ENCODE data around the gene ZDHHC23.

ZDHHC23 gene

DNA sequence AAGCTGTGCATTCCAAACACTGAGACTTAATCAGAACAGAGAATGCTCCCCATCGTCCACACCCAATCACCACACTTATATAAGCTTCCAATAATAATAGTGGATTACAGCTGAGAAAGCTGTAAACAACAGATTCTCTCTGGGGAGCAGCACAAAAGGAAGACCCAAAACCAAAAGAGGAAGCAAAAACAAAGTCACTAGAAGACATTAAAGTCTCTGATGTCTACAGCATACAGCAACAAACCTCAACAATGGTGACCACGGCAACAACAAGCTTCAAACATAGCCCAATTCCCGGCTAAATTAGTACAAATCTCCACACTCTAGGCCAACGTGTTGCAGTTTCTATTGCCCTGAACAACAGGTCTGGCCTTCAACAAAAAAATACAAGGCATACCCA lies 37.7 kb downstream of the ZDHHC23 start:
- no peaks in the 10 kb centered on the region for H4K20me1 ChIP-seq (ENCODE audit: insufficient read depth)
- TF ChIP-seq, protein P1, sequence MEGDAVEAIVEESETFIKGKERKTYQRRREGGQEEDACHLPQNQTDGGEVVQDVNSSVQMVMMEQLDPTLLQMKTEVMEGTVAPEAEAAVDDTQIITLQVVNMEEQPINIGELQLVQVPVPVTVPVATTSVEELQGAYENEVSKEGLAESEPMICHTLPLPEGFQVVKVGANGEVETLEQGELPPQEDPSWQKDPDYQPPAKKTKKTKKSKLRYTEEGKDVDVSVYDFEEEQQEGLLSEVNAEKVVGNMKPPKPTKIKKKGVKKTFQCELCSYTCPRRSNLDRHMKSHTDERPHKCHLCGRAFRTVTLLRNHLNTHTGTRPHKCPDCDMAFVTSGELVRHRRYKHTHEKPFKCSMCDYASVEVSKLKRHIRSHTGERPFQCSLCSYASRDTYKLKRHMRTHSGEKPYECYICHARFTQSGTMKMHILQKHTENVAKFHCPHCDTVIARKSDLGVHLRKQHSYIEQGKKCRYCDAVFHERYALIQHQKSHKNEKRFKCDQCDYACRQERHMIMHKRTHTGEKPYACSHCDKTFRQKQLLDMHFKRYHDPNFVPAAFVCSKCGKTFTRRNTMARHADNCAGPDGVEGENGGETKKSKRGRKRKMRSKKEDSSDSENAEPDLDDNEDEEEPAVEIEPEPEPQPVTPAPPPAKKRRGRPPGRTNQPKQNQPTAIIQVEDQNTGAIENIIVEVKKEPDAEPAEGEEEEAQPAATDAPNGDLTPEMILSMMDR (conservative IDR thresholded peaks at IDR 0.05; ENCODE audit: low read depth, low read length) = no peak
- no peaks in the 10 kb centered on the region for H3K27me3 ChIP-seq (ENCODE audit: insufficient read depth, low read depth)
- H3K4me1 ChIP-seq (ENCODE audit: low read depth, poor library complexity, severe bottlenecking) = no peaks in the 10 kb centered on the region
- H3K4me2 ChIP-seq = no peak overlapping the region
- H2AFZ ChIP-seq (ENCODE audit: low read depth) = no peak overlapping the region
- H3K36me3 ChIP-seq (ENCODE audit: insufficient read depth) = no peaks in the 10 kb centered on the region
- no peak overlapping the region for H3K4me3 ChIP-seq (IDR thresholded peaks at IDR 0.05; ENCODE audit: insufficient read depth, low read depth, low read length)
- no peak overlapping the region for H3K27ac ChIP-seq
- H3K9ac ChIP-seq = no peak overlapping the region
- no peaks in the 10 kb centered on the region for H3K79me2 ChIP-seq (ENCODE audit: insufficient read depth, low read depth)

DNA sequence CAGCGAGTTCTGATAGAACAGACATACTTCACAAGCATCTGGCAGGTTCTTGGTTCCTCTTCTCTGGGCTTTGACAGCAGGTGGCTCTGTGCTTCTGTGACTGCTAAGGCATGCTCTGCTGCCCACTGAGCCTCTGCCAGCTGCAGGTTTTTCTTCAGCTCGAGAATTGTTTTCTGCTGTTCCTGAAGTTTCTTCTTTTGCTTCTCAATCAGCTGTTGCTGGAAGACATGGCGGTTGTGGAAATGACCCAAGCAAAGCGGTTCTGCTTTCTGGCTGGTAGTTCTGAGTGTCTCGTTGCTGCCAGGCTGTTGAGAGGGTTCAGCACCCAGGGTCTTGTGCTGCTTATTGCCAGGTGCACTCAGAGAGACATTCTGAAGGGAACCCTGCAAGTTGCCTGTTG lies 57.7 kb downstream of the ZDHHC23 start:
- Histone ChIP-seq H3K27me3 (ENCODE audit: insufficient read depth, low read depth) (no peaks in the 10 kb centered on the region), H3K79me2 (ENCODE audit: insufficient read depth, low read depth) (no peaks in the 10 kb centered on the region), H3K4me3 (IDR thresholded peaks at IDR 0.05; ENCODE audit: insufficient read depth, low read depth, low read length) (no peak overlapping the region), H3K27ac (no peak overlapping the region), H3K4me2 (no peak overlapping the region), H3K9ac (no peak overlapping the region), H2AFZ (ENCODE audit: low read depth) (no peak overlapping the region), H4K20me1 (ENCODE audit: insufficient read depth) (no peaks in the 10 kb centered on the region; the same call in 1 of the 2 replicates), H3K4me1 (ENCODE audit: low read depth, poor library complexity, severe bottlenecking) (no peaks in the 10 kb centered on the region), H3K36me3 (ENCODE audit: insufficient read depth) (no peaks in the 10 kb centered on the region; the same call in 1 of the 2 replicates)
- TF ChIP-seq, protein P1 (conservative IDR thresholded peaks at IDR 0.05; ENCODE audit: low read depth, low read length) = no peak

DNA sequence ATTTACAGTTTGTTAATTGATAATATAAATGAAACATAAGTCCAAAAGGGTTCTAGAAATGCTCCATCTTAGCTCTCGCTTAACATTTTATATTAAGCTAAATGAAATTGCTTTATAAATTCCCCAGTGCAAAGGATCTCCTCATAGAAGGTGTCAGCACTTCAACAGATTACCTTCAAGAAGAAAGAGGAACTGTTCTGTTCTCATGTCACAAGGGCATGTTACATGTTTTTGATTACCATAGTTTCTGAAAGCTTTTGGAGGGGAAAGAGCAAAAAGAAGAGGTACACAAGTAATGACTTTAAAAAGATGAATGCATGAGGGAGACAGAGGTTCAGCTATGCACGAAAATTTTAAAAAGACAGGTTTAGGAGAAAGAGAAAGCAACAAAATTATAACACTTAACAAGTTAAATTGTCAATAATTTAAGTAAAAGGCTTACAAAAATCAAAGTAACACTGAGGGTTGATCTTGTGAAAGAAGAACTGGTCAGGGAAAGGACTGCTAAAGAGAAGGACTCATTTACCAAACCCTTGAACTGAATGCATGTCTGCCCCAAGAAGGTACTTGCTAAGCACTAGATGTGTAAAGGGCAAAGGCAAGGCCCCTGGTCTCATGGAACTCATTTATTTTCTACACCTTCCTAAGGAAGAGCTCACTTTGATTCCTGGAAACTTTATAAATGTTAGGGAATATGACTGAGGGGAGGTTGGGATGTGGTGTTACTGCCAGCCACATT lies 63.4 kb downstream of the ZDHHC23 start:
- Histone ChIP-seq H3K4me1 (ENCODE audit: low read depth, poor library complexity, severe bottlenecking) (no peaks in the 10 kb centered on the region), H3K36me3 (ENCODE audit: insufficient read depth) (no peaks in the 10 kb centered on the region; the same call in 1 of the 2 replicates)

More for the DNA sequence above, 63.4 kb downstream of the ZDHHC23 start:
- Histone ChIP-seq H3K27me3 (ENCODE audit: insufficient read depth, low read depth) (no peaks in the 10 kb centered on the region), H3K4me2 (no peak overlapping the region), H3K27ac (no peak overlapping the region), H2AFZ (ENCODE audit: low read depth) (no peak overlapping the region), H3K79me2 (ENCODE audit: insufficient read depth, low read depth) (no peaks in the 10 kb centered on the region), H4K20me1 (ENCODE audit: insufficient read depth) (no peaks in the 10 kb centered on the region), H3K9ac (no peak overlapping the region), H3K4me3 (IDR thresholded peaks at IDR 0.05; ENCODE audit: insufficient read depth, low read depth, low read length) (no peak overlapping the region)
- TF ChIP-seq, protein P1 (conservative IDR thresholded peaks at IDR 0.05; ENCODE audit: low read depth, low read length) = no peak

Data from KMS-11 (cell line).